ENCODE measurements around the gene PRXL2A. TPM values are rescaled to one million over a fixed set of nuclear protein-coding genes. Genes with fewer than 3 reads are reported as not detected.

PRXL2A gene
- total RNA-seq, 2 donors from 2014 or later = 101 to 127 TPM

DNA sequence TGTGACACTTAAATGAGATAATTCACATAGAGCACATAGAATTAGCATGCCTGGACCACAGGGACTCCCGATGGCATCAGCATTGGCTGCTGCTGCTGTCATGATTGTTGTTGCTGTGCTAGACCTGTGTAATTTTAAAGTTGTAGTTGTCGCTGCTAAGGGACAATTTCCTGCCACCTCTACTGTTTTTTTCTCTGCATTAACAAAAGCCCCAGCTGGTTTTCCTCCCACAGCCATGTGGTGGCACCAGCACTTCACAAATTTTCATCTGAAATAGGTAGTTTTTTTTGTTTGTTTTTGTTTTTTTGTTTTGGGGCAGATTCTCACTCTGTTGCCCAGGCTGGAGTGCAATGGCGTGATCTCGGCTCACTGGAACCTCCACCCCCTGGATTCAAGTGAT, 25.4 kb upstream of the PRXL2A start:
- H3K4me1 Mint-ChIP-seq = peaks cover 5% of the 10 kb centered on the region
- Histone ChIP-seq H3K9ac (ENCODE audit: extremely low read depth, low read length, poor library complexity, severe bottlenecking) (no peak overlapping the region), H3K9me3 (ENCODE audit: control insufficient read depth, low read length) (no peaks in the 10 kb centered on the region), H3K4me3 (ENCODE audit: low read length) (no peak overlapping the region), H3K27ac (ENCODE audit: low read depth, low read length) (no peak overlapping the region), H3K27me3 (ENCODE audit: control insufficient read depth, insufficient read depth, low read length, poor library complexity, severe bottlenecking) (no peaks in the 10 kb centered on the region), H3K36me3 (ENCODE audit: control insufficient read depth, insufficient read depth, low read length) (no peaks in the 10 kb centered on the region), H3K4me1 (ENCODE audit: control insufficient read depth, insufficient read depth, low read length) (no peaks in the 10 kb centered on the region)
- H3K9me3 Mint-ChIP-seq = no peaks in the 10 kb centered on the region
- WGBS, 2 experiments (ENCODE audit: insufficient coverage in 1 of 2, insufficient read length in 1 of 2) = 45 to 50% methylated on average over 2 to 4 of the region's 4 CpGs
- H3K27me3 Mint-ChIP-seq (ENCODE audit: insufficient read depth) = no peaks in the 10 kb centered on the region
- no peak overlapping the region for H3K4me3 Mint-ChIP-seq
- H3K36me3 Mint-ChIP-seq (ENCODE audit: low read depth) = no peaks in the 10 kb centered on the region
- peak; percentile 79 for DNase-seq
- peak overlapping the region; percentile 66 for H3K27ac Mint-ChIP-seq
- TF ChIP-seq, protein P1, sequence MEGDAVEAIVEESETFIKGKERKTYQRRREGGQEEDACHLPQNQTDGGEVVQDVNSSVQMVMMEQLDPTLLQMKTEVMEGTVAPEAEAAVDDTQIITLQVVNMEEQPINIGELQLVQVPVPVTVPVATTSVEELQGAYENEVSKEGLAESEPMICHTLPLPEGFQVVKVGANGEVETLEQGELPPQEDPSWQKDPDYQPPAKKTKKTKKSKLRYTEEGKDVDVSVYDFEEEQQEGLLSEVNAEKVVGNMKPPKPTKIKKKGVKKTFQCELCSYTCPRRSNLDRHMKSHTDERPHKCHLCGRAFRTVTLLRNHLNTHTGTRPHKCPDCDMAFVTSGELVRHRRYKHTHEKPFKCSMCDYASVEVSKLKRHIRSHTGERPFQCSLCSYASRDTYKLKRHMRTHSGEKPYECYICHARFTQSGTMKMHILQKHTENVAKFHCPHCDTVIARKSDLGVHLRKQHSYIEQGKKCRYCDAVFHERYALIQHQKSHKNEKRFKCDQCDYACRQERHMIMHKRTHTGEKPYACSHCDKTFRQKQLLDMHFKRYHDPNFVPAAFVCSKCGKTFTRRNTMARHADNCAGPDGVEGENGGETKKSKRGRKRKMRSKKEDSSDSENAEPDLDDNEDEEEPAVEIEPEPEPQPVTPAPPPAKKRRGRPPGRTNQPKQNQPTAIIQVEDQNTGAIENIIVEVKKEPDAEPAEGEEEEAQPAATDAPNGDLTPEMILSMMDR (conservative IDR thresholded peaks at IDR 0.05) = peak; percentile 84

DNA sequence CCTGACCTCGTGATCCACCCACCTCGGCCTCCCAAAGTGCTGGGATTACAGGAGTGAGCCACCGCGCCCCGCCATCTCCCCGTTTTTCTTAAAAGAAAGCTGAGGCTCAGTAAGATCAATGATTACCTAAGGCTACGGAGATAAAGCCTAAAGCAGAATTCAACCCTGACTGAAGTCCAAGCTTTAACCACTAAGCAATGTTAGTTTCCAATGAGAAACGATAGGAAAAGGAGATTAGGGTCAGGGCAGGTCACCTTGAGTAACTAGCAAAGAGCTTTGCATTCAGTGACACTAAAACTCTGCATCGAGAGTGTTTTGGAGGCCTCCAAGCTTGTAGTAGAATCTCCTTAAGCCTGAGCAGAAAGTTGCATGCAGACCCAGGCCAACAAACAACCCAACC, 17.6 kb upstream of the PRXL2A start:
- TF ChIP-seq, protein P1 (conservative IDR thresholded peaks at IDR 0.05) = no peak
- Histone ChIP-seq H3K27me3 (ENCODE audit: control insufficient read depth, insufficient read depth, low read length, poor library complexity, severe bottlenecking) (no peaks in the 10 kb centered on the region), H3K4me1 (ENCODE audit: control insufficient read depth, insufficient read depth, low read length) (no peaks in the 10 kb centered on the region), H3K36me3 (ENCODE audit: control insufficient read depth, insufficient read depth, low read length) (no peaks in the 10 kb centered on the region), H3K4me3 (ENCODE audit: low read length) (no peak overlapping the region), H3K9me3 (ENCODE audit: control insufficient read depth, low read length) (no peaks in the 10 kb centered on the region), H3K27ac (ENCODE audit: low read depth, low read length) (no peak overlapping the region), H3K9ac (ENCODE audit: extremely low read depth, low read length, poor library complexity, severe bottlenecking) (no peak overlapping the region)
- Mint-ChIP-seq H3K27ac (no peak overlapping the region), H3K9me3 (no peaks in the 10 kb centered on the region), H3K36me3 (ENCODE audit: low read depth) (no peaks in the 10 kb centered on the region), H3K4me3 (no peak overlapping the region), H3K4me1 (no peaks in the 10 kb centered on the region), H3K27me3 (ENCODE audit: insufficient read depth) (no peaks in the 10 kb centered on the region)
- WGBS, 2 experiments (ENCODE audit: insufficient coverage in 1 of 2, insufficient read length in 1 of 2) = 88 to 94% methylated on average over 8 to 9 of the region's 9 CpGs
- no peak for DNase-seq

- 75 to 96% methylated on average over 4 to 6 of the region's 6 CpGs for WGBS, 2 experiments (ENCODE audit: insufficient coverage in 1 of 2, insufficient read length in 1 of 2)
These were observed 16.1 kb upstream of the PRXL2A start for GRCh38 chr10:80392250-80392649.

More at GRCh38 chr10:80392250-80392649, 16.1 kb upstream of the PRXL2A start:
- Histone ChIP-seq H3K4me3 (ENCODE audit: low read length) (no peak overlapping the region), H3K36me3 (ENCODE audit: control insufficient read depth, insufficient read depth, low read length) (no peaks in the 10 kb centered on the region), H3K27me3 (ENCODE audit: control insufficient read depth, insufficient read depth, low read length, poor library complexity, severe bottlenecking) (no peaks in the 10 kb centered on the region), H3K9me3 (ENCODE audit: control insufficient read depth, low read length) (no peaks in the 10 kb centered on the region), H3K27ac (ENCODE audit: low read depth, low read length) (no peak overlapping the region), H3K4me1 (ENCODE audit: control insufficient read depth, insufficient read depth, low read length) (no peaks in the 10 kb centered on the region), H3K9ac (ENCODE audit: extremely low read depth, low read length, poor library complexity, severe bottlenecking) (no peak overlapping the region)
- Mint-ChIP-seq H3K27ac (no peak overlapping the region), H3K4me3 (no peak overlapping the region), H3K4me1 (no peaks in the 10 kb centered on the region), H3K27me3 (ENCODE audit: insufficient read depth) (no peaks in the 10 kb centered on the region), H3K9me3 (no peaks in the 10 kb centered on the region), H3K36me3 (ENCODE audit: low read depth) (no peaks in the 10 kb centered on the region)
- TF ChIP-seq, protein P1 (conservative IDR thresholded peaks at IDR 0.05) = no peak
- no peak for DNase-seq
